ENCODE measurements around the gene SOCS4. TPM values are rescaled to one million over a fixed set of nuclear protein-coding genes. Genes with fewer than 3 reads are reported as not detected.

SOCS4 gene
- total and polyA plus RNA-seq, 2 experiments from 2014 or later, result 17.7 to 24.9 TPM

DNA sequence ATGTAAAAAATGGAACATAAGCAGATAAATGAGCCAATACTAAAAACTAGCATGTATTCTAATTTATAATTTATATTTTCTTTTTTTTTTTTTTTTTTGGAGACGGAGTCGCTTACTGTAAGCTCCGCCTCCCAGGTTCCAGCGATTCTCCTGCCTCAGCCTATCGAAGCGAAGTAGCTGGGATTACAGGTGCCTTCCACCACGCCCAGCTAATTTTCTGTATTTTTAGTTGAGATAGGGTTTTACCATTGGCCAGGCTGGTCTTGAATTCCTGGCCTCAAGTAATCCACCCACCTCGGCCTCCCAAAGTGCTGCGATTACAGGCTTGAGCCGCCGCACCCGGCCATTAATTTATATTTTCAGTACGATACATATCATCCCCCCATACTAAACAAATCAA lies 27.1 kb downstream of the SOCS4 start:
- Histone ChIP-seq H4K20me1 (replicated peaks; ENCODE audit: insufficient read depth) (peaks cover 28% of the 10 kb centered on the region), H3K27ac (ENCODE audit: low read depth) (no peak overlapping the region), H3K4me3 (no peak overlapping the region), H3K9me2 (ENCODE audit: insufficient read depth) (no peaks in the 10 kb centered on the region), H3K27me3 (ENCODE audit: insufficient read depth) (no peaks in the 10 kb centered on the region), H2AFZ (no peak overlapping the region), H3K4me2 (no peak overlapping the region), H3K79me2 (replicated peaks; ENCODE audit: insufficient read depth) (peaks cover 71% of the 10 kb centered on the region), H3K4me1 (ENCODE audit: insufficient read depth) (peaks cover 17% of the 10 kb centered on the region), H3F3A (replicated peaks; ENCODE audit: low read depth) (peaks cover 4% of the 10 kb centered on the region; the same call in 1 of the 2 replicates), H3K36me3 (ENCODE audit: insufficient read depth) (no peaks in the 10 kb centered on the region)
- Mint-ChIP-seq H3K4me1 (peaks cover 26% of the 10 kb centered on the region), H3K9me3 (no peaks in the 10 kb centered on the region), H3K27me3 (ENCODE audit: insufficient read depth, low read depth, poor library complexity) (no peaks in the 10 kb centered on the region), H3K4me3 (0 out of 3 replicates have a peak overlapping the region, but pooled peaks have one; percentile 14), H3K27ac (no peak overlapping the region), H3K36me3 (ENCODE audit: low read depth) (peaks cover 45% of the 10 kb centered on the region; the same call in 2 of the 3 replicates)
- ATAC-seq, result no peak
- TF ChIP-seq ZNF114 (CRISPR knock-in tag; IDR thresholded peaks at IDR 0.05), result no peak
- TF ChIP-seq, protein P1, sequence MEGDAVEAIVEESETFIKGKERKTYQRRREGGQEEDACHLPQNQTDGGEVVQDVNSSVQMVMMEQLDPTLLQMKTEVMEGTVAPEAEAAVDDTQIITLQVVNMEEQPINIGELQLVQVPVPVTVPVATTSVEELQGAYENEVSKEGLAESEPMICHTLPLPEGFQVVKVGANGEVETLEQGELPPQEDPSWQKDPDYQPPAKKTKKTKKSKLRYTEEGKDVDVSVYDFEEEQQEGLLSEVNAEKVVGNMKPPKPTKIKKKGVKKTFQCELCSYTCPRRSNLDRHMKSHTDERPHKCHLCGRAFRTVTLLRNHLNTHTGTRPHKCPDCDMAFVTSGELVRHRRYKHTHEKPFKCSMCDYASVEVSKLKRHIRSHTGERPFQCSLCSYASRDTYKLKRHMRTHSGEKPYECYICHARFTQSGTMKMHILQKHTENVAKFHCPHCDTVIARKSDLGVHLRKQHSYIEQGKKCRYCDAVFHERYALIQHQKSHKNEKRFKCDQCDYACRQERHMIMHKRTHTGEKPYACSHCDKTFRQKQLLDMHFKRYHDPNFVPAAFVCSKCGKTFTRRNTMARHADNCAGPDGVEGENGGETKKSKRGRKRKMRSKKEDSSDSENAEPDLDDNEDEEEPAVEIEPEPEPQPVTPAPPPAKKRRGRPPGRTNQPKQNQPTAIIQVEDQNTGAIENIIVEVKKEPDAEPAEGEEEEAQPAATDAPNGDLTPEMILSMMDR (conservative IDR thresholded peaks at IDR 0.05; ENCODE audit: low read depth in 2 of 2), result no peak
- no peak for TF ChIP-seq NANOG (IDR thresholded peaks at IDR 0.05; ENCODE audit: borderline replicate concordance)
- no peak for TF ChIP-seq EZH2phosphoT487 (IDR thresholded peaks at IDR 0.05; ENCODE audit: unreplicated experiment)
- TF ChIP-seq, protein P2, sequence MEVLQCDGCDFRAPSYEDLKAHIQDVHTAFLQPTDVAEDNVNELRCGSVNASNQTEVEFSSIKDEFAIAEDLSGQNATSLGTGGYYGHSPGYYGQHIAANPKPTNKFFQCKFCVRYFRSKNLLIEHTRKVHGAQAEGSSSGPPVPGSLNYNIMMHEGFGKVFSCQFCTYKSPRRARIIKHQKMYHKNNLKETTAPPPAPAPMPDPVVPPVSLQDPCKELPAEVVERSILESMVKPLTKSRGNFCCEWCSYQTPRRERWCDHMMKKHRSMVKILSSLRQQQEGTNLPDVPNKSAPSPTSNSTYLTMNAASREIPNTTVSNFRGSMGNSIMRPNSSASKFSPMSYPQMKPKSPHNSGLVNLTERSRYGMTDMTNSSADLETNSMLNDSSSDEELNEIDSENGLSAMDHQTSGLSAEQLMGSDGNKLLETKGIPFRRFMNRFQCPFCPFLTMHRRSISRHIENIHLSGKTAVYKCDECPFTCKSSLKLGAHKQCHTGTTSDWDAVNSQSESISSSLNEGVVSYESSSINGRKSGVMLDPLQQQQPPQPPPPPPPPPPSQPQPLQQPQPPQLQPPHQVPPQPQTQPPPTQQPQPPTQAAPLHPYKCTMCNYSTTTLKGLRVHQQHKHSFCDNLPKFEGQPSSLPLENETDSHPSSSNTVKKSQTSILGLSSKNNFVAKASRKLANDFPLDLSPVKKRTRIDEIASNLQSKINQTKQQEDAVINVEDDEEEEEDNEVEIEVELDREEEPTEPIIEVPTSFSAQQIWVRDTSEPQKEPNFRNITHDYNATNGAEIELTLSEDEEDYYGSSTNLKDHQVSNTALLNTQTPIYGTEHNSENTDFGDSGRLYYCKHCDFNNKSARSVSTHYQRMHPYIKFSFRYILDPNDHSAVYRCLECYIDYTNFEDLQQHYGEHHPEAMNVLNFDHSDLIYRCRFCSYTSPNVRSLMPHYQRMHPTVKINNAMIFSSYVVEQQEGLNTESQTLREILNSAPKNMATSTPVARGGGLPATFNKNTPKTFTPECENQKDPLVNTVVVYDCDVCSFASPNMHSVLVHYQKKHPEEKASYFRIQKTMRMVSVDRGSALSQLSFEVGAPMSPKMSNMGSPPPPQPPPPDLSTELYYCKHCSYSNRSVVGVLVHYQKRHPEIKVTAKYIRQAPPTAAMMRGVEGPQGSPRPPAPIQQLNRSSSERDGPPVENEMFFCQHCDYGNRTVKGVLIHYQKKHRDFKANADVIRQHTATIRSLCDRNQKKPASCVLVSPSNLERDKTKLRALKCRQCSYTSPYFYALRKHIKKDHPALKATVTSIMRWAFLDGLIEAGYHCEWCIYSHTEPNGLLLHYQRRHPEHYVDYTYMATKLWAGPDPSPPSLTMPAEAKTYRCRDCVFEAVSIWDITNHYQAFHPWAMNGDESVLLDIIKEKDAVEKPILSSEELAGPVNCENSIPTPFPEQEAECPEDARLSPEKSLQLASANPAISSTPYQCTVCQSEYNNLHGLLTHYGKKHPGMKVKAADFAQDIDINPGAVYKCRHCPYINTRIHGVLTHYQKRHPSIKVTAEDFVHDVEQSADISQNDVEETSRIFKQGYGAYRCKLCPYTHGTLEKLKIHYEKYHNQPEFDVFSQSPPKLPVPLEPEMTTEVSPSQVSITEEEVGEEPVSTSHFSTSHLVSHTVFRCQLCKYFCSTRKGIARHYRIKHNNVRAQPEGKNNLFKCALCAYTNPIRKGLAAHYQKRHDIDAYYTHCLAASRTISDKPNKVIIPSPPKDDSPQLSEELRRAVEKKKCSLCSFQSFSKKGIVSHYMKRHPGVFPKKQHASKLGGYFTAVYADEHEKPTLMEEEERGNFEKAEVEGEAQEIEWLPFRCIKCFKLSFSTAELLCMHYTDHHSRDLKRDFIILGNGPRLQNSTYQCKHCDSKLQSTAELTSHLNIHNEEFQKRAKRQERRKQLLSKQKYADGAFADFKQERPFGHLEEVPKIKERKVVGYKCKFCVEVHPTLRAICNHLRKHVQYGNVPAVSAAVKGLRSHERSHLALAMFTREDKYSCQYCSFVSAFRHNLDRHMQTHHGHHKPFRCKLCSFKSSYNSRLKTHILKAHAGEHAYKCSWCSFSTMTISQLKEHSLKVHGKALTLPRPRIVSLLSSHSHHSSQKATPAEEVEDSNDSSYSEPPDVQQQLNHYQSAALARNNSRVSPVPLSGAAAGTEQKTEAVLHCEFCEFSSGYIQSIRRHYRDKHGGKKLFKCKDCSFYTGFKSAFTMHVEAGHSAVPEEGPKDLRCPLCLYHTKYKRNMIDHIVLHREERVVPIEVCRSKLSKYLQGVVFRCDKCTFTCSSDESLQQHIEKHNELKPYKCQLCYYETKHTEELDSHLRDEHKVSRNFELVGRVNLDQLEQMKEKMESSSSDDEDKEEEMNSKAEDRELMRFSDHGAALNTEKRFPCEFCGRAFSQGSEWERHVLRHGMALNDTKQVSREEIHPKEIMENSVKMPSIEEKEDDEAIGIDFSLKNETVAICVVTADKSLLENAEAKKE (CRISPR knock-in tag; IDR thresholded peaks at IDR 0.05), result no peak
- TF ChIP-seq CREB1 (CRISPR knock-in tag; IDR thresholded peaks at IDR 0.05; ENCODE audit: low read depth), result no peak
- no peak for TF ChIP-seq REST (IDR thresholded peaks at IDR 0.05; ENCODE audit: unreplicated experiment)
- no peak for TF ChIP-seq JUNB (IDR thresholded peaks at IDR 0.05; ENCODE audit: unreplicated experiment)
- DNase-seq (ENCODE audit: low spot score), result peak; percentile 56

Data from GM23338 (cell line).